Small intestine (tissue), 7 donors: Measurements from ENCODE around the gene ABHD12B. TPM values are rescaled to one million over a fixed set of nuclear protein-coding genes. Genes with fewer than 3 reads are reported as not detected.
A peak's percentile ranks its signal among the peaks of the same experiment; 100 is the strongest.

ENCODE experiments used
- DNase-seq, 2 donors: peaks; one replicate each; pipeline versions ENCODE4 v3.0.0 to v3.0.0-alpha.2; 2013
- FAIRE-seq: peaks from 2 replicates; lab custom pipeline; 2012; peaks lifted over from hg19 to GRCh38; lab: Jason Lieb, UNC
- H3K27ac ChIP-seq, 3 donors: one replicate each; pipeline ENCODE4 v1.5.1; 2013; ENCODE audit warnings: low read length in 2 of 3, mild to moderate bottlenecking in 2 of 3, control low read depth in 1 of 3, inconsistent platforms in 1 of 3, low read depth in 1 of 3, moderate library complexity in 1 of 3
- H3K27me3 ChIP-seq, 3 donors: one replicate each; pipeline ENCODE4 v1.6.1; 2013; ENCODE audit warnings: low read length in 3 of 3, inconsistent platforms in 1 of 3; ENCODE audit not compliant: control insufficient read depth in 3 of 3, insufficient read depth in 3 of 3
- H3K36me3 ChIP-seq, 3 donors: one replicate each; pipeline ENCODE4 v1.6.1; 2013; ENCODE audit warnings: low read length in 3 of 3, inconsistent platforms in 1 of 3, low read depth in 1 of 3, mild to moderate bottlenecking in 1 of 3, moderate library complexity in 1 of 3; ENCODE audit not compliant: control insufficient read depth in 3 of 3, insufficient read depth in 2 of 3
- H3K4me1 ChIP-seq, 3 donors: one replicate each; pipeline ENCODE4 v1.6.1; 2013; ENCODE audit warnings: low read length in 2 of 3, inconsistent platforms in 1 of 3, low read depth in 1 of 3, mild to moderate bottlenecking in 1 of 3, moderate library complexity in 1 of 3; ENCODE audit not compliant: control insufficient read depth in 3 of 3, insufficient read depth in 2 of 3
- H3K4me3 ChIP-seq, 3 donors: one replicate each; pipeline ENCODE4 v1.5.1; 2013; ENCODE audit warnings: low read length in 3 of 3, control low read depth in 1 of 3, inconsistent platforms in 1 of 3, low read depth in 1 of 3, mild to moderate bottlenecking in 1 of 3, moderate library complexity in 1 of 3
- H3K9me3 ChIP-seq, 2 donors: one replicate each; pipeline ENCODE4 v1.6.1; 2013; ENCODE audit warnings: low read depth in 1 of 2, low read length in 1 of 2; ENCODE audit not compliant: control insufficient read depth in 2 of 2, insufficient read depth in 1 of 2
- WGBS, 3 donors: extraction: QIAGEN DNeasy Blood & Tissue Kit; methylation state at CpG; one replicate each; pipeline ENCODE4 v1.1.7; 2013; 5-methylcytosine and 5-hydroxymethylcytosine counted together
- polyA plus RNA-seq, 4 donors: library from polyadenylated mRNA; stranded (reverse) in 3 of 4; unstranded in 1 of 4; fragments of 200-250 nt in 3 of 4; fragments of 120-200 nt in 1 of 4; gene quantifications; one replicate each; pipeline versions ENCODE4 v1.2.1 to v1.2.3, GENCODE V29; 2013
- donor health status: healthy with polysubstance abuse.
- donor health status: control.
- donor health status: control.
- donor health status: Bipolar disorder and iron deficiency.
- donor health status: healthy.

ABHD12B gene
- polyA plus RNA-seq, 4 donors = 0.07 to 0.09 TPM; not detected in 2

DNA sequence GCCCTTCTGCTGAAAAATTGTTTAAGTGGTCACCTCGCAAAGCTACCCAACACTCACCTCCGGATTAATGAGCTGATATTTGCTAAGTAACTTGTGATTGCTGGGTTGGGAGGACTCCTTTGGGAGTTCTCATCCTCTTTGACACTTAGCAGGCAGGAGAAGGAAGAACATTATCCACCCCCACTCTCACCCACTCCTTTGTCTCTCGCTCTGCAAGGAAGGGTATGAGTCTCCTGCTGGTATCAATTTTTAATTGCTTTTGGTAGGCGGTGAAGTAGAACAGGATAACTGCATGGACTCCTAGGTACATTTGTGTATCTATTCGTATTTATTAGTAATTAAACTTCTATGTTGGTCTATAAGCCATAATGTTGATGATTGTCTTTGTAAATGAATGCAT lies 6.9 kb upstream of the ABHD12B start:
- Histone ChIP-seq H3K27me3 (peaks cover 0 to 5% (median 0%) of the 10 kb centered on the region in 3 donors), H3K27ac (no peak overlapping the region), H3K36me3 (no peaks in the 10 kb centered on the region), H3K9me3 (no peaks in the 10 kb centered on the region), H3K4me3 (no peak overlapping the region), H3K4me1 (peaks cover 0 to 5% (median 0%) of the 10 kb centered on the region in 3 donors)
- WGBS, 3 donors = 80 to 86% (median 84%) methylated on average over 5 of the region's 5 CpGs
- DNase-seq (no peak), FAIRE-seq (no peak)

DNA sequence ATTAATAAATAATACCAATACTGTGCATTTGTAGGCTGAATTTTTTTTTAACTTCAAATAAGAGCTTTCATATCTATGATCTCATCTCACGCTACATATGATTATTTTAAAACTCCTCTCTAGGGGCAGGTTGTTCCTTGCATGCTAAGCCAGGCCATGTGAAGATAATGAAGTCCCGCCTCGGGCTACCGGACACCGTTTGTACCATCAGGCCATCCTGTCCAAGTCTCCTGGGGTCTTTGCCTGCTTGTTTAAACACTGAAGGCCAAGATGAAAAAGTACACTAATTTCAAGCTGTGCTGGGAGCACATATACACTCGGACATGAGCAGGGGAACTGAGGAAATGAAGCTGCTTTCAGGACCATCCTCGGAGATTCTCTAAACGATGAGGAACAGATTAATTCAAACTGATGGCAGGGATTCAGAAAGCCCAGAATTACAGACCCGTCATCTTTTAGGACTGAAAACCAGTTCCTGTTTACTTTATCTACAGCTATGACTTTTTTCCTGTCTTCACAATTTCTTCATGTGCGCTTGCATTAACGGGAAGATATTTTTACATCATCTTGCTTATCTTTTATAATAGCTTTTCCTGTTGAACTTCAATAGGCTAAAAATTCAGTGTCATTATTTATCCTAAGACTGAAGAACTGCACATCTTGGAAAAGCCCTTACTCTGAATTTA lies 6.3 kb upstream of the ABHD12B start:
- Histone ChIP-seq H3K36me3 (no peaks in the 10 kb centered on the region), H3K4me3 (no peak overlapping the region), H3K27ac (no peak overlapping the region), H3K4me1 (no peaks in the 10 kb centered on the region), H3K9me3 (no peaks in the 10 kb centered on the region), H3K27me3 (peaks cover 0 to 2% (median 0%) of the 10 kb centered on the region in 3 donors)
- FAIRE-seq (no peak), DNase-seq (no peak)
- 53 to 74% (median 67%) methylated on average over 11 of the region's 11 CpGs for WGBS, 3 donors

DNA sequence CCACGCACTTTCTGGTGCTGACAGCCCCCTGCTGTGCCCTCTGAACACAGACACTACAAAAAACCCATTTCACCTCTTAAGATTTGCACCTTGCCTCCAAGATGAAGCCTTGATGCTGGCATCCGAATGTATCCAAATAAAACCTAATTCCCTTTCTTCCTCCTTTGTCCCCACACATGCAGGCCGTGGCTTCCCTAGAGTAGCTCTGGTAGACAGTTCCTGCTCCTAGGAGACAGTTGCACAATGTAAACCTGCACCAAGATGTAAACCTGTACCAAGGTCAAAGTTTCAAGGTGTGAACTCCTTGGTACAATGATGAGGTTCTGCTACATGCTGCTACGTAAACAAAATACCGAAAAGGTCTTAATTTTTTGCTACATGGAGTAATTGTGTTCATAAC lies 625 bp upstream of the ABHD12B start:
- Histone ChIP-seq H3K4me3 (no peak overlapping the region), H3K27me3 (peaks cover 0 to 40% (median 2%) of the 10 kb centered on the region in 3 donors), H3K36me3 (no peaks in the 10 kb centered on the region), H3K9me3 (no peaks in the 10 kb centered on the region), H3K4me1 (peaks cover 0 to 2% (median 0%) of the 10 kb centered on the region in 3 donors), H3K27ac (no peak overlapping the region)
- no peak for FAIRE-seq
- 37 to 73% (median 55%) methylated on average over 5 of the region's 5 CpGs for WGBS, 3 donors
- peak; percentile 58 to 70 for DNase-seq

DNA sequence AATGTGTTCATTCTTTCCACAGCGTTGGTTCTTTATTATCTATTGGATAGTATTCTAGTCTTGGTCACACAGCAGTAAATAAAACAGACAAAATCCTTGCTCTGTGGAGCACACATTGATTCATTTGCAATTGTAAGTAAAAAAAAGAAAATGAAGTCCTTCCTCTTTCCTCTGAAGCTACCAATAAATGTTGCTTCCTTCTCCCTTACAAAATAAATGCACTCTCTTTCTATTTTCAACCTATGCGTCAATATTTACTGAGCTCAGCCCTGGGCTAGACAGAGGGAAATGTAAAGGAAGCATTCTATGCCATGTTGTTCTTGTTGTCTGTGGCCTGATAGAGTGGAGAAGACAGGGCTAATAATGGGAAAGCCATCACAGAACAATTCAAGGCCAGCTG lies 2.9 kb downstream of the ABHD12B start:
- Histone ChIP-seq H3K27ac (no peak overlapping the region), H3K9me3 (peaks cover 0 to 3% of the 10 kb centered on the region in 2 donors), H3K27me3 (peaks cover 0 to 46% (median 7%) of the 10 kb centered on the region in 3 donors), H3K36me3 (no peaks in the 10 kb centered on the region), H3K4me1 (peaks cover 0 to 2% (median 0%) of the 10 kb centered on the region in 3 donors), H3K4me3 (no peak overlapping the region)
- FAIRE-seq (no peak), DNase-seq (no peak)
- WGBS, 3 donors = 31 to 58% (median 39%) methylated on average over 2 of the region's 2 CpGs

DNA sequence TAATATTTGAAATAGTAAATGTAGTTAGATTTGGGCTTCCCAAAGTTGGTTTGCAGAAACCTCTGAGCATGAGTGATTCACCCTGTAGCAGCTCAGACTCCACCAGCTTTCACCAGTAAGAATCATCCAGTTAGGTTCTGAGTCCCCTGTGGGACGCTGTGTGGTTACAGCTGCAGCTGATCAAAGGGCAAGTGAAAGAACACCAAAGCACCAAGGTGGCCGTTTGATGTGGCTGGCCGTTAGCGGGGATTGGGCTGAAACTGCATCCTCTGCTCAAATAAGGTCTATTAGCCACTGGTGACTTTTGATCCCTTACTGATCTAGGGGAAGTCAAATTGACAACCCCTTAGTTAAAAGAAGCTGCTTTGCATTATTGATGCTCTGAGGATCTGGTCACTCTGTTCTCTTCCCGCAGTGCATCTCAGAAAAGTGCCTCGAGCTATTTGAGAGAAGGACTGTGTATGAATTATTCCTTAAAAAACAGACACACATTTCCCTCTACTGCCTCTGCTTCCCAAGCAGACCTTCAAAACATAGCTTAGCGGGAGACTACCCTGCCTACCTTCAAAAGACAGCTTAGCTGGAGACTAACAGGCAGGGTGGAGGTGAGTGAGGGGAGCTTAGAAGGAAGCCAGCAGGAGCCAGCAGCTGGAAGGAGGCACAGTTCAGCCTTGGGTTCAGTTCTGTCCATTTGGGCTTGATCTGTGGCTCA lies 3.7 kb downstream of the ABHD12B start:
- no peak for DNase-seq
- no peak for FAIRE-seq

DNA sequence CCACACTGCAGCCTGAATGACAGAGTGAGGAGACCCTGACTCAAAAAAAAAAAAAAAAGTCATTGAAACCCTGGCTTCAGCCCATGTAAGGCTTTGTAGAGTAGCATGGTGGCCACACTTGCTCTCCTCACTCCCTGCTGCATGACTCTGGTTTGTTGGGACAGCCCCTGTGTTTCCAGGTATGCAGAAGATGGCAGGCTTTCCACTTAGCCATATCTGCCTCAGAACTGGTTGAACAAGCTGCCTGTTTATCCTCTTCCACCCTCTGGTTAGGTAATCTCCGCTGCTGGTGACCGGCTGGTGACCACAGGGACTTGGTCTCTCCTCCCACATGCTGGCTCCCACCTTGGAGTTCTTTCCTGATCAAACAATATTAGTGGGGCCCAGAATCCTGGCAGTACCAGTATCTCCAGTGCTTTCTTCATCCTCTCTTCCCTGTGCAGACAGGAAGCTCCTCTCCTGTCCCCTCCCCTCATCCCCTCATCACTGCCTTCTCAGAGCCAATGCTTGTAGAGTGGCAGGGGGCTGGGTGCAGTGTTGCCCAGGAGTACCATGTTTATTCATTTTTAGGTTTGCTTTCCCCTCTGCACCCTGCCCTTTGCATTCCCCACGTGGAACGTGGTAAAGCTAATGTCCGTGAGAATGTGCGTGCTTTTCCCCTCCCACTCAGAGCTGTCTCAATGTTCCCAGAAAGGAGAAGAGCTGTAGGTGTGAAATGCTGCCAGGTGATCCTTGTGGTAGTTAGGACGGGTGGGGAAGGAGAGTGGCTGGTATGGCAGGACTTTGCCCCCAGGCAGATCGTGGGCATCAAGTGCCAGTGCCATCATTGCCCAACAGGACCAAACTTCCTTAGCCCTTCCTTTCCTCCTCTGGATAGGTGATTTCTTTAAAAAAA lies 11.3 kb downstream of the ABHD12B start:
- DNase-seq (no peak), FAIRE-seq (no peak)
- H3K4me3 ChIP-seq = no peak overlapping the region
- H3K27ac ChIP-seq = no peak overlapping the region
- 25 to 70% (median 54%) methylated on average over 8 of the region's 8 CpGs for WGBS, 3 donors
- peaks cover 0 to 18% (median 5%) of the 10 kb centered on the region in 3 donors for H3K27me3 ChIP-seq
- peaks cover 0 to 3% of the 10 kb centered on the region in 2 donors for H3K9me3 ChIP-seq
- H3K4me1 ChIP-seq = no peaks in the 10 kb centered on the region
- H3K36me3 ChIP-seq = no peaks in the 10 kb centered on the region

More for the DNA sequence above, 3.7 kb downstream of the ABHD12B start:
- H3K4me3 ChIP-seq = no peak overlapping the region
- no peak overlapping the region for H3K27ac ChIP-seq
- peaks cover 0 to 3% of the 10 kb centered on the region in 2 donors for H3K9me3 ChIP-seq
- H3K27me3 ChIP-seq = peaks cover 0 to 48% (median 7%) of the 10 kb centered on the region in 3 donors
- peaks cover 0 to 2% (median 0%) of the 10 kb centered on the region in 3 donors for H3K4me1 ChIP-seq
- no peaks in the 10 kb centered on the region for H3K36me3 ChIP-seq
- 21 to 41% (median 30%) methylated on average over 7 of the region's 7 CpGs for WGBS, 3 donors

DNA sequence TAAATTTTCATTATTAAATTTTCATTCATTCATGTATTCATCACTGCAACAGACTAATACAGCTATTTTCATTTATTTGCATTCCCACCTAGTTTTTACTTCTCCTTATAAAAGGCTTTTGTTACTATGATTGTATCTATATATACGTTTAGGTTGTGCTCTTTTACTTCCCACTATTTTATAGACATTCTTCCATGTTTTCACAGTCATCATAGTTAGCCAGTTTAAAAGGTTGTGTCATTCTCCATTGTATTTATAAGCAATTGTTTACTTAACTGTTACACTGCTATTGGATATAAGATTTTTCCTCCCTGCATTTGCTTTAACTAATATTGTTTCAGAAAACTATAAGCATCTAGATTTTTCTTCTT lies 12.0 kb downstream of the ABHD12B start:
- FAIRE-seq (no peak), DNase-seq (no peak)
- 21 to 70% (median 42%) methylated on average over 1 of the region's 1 CpG for WGBS, 3 donors
- no peak overlapping the region for H3K4me3 ChIP-seq
- no peaks in the 10 kb centered on the region for H3K4me1 ChIP-seq
- H3K36me3 ChIP-seq = no peaks in the 10 kb centered on the region
- H3K27ac ChIP-seq = no peak overlapping the region
- peaks cover 0 to 14% (median 4%) of the 10 kb centered on the region in 3 donors for H3K27me3 ChIP-seq
- peaks cover 0 to 1% of the 10 kb centered on the region in 2 donors for H3K9me3 ChIP-seq

DNA sequence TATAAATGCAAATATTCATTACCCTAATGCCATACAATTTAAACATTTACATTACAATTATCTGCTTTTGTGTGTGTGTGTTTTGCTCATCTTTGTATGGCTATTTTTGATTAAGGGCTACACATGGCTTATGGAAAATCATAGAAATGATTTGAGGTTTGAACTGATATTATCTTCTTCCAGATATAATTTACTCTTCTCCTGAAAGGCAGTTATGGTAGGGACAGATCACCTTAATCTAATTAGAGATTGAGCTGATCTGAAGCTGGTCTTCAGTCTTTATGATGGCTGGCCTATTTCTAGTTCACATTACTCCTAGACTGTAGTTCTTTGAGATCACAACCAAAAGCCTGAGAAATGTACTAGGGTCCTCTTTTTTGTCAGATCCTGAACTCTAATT lies 15.6 kb downstream of the ABHD12B start:
- Histone ChIP-seq H3K27ac (no peak overlapping the region), H3K27me3 (peaks cover 0 to 11% (median 2%) of the 10 kb centered on the region in 3 donors), H3K4me1 (no peaks in the 10 kb centered on the region), H3K4me3 (no peak overlapping the region), H3K9me3 (no peaks in the 10 kb centered on the region), H3K36me3 (no peaks in the 10 kb centered on the region)
- FAIRE-seq = no peak
- no peak for DNase-seq
